ENCODE results near the gene EGLN3. TPM values are rescaled to one million over a fixed set of nuclear protein-coding genes. Genes with fewer than 3 reads are reported as not detected.

EGLN3 gene
- total and polyA plus RNA-seq, 2 donors (not counting 3 experiments of a cell fraction or from before 2014, with no cell fraction given), result 0.20 TPM; not detected in 1

- POLR2A ChIA-PET, result no interaction called here
- Histone ChIP-seq H3K4me1 (ENCODE audit: control insufficient read depth, extremely low read depth, insufficient read depth, low read length) (no peaks in the 10 kb centered on the region), H3K9me1 (replicated peaks; ENCODE audit: control insufficient read depth, extremely low read depth, insufficient read depth, low read length) (no peaks in the 10 kb centered on the region), H3K27me3 (ENCODE audit: control insufficient read depth in 2 of 2, insufficient read depth in 2 of 2, low read length in 2 of 2) (peaks cover 0 to 4% of the 10 kb centered on the region in 2 experiments), H3K27ac (ENCODE audit: insufficient read depth, low read depth, low read length) (no peak overlapping the region), H3K79me2 (ENCODE audit: control insufficient read depth, insufficient read depth, low read length) (no peaks in the 10 kb centered on the region), H3K4me3 (replicated peaks in 1 of 3; ENCODE audit: insufficient read depth in 1 of 3, low read depth in 1 of 3, low read length in 3 of 3) (no peak overlapping the region), H3K9ac (replicated peaks; ENCODE audit: extremely low read depth, insufficient read depth, low read length) (no peak overlapping the region), H3K4me2 (ENCODE audit: insufficient read depth, low read length) (no peak overlapping the region), H3K36me3 (ENCODE audit: control insufficient read depth in 2 of 2, extremely low read depth in 1 of 2, insufficient read depth in 2 of 2, low read length in 2 of 2) (no peaks in the 10 kb centered on the region), H4K20me1 (replicated peaks; ENCODE audit: control insufficient read depth, extremely low read depth, insufficient read depth, low read length) (no peaks in the 10 kb centered on the region), H2AFZ (ENCODE audit: low read depth, low read length) (no peak overlapping the region), H3K9me3 (replicated peaks; ENCODE audit: control insufficient read depth, insufficient read depth, low read length) (no peaks in the 10 kb centered on the region)
- dilution Hi-C loops (cut with MboI; ENCODE audit: extremely low pct_ligation_motif_present, low sequenced_read_pairs), result no loop called here
- CTCF ChIA-PET, result interaction anchor here (1.0 to 1.1 kb wide), 2 partner anchors 16 to 120 kb away, joined by 3 to 4 read pairs; no protein-coding TSS in a partner anchor
- intact Hi-C loops (cut with micrococcal nuclease), result no loop called here
- FAIRE-seq, result no peak
- TF ChIP-seq POLR2AphosphoS5 (IDR thresholded peaks at IDR 0.05; ENCODE audit: insufficient read depth, low read depth, low read length) (no peak), GATA2 (IDR thresholded peaks at IDR 0.05; ENCODE audit: insufficient read depth, insufficient read length, low read depth, low read length) (no peak), EZH2 (IDR thresholded peaks at IDR 0.05; ENCODE audit: borderline replicate concordance, low read depth, low read length, severe bottlenecking) (no peak), CTCF (IDR thresholded peaks at IDR 0.05; ENCODE audit: extremely low read depth in 1 of 2, insufficient read depth in 1 of 2, low read depth in 1 of 2, low read length in 2 of 2) (no peak), POLR2A (IDR thresholded peaks at IDR 0.05; ENCODE audit: low read depth, low read length) (no peak), MAX (IDR thresholded peaks at IDR 0.05; ENCODE audit: insufficient read depth, insufficient read length) (no peak), MYC (IDR thresholded peaks at IDR 0.05; ENCODE audit: low read depth, low read length) (no peak), JUN (IDR thresholded peaks at IDR 0.05; ENCODE audit: borderline replicate concordance, insufficient read depth, insufficient read length, low read depth) (no peak)
- no peak for DNase-seq (ENCODE audit: low read depth, low spot score)
- no TSS peak for BruUV-seq (replicated peaks)
Measured at GRCh38 chr14:33968722-33969121, 17.8 kb upstream of the EGLN3 start.

Measured in endothelial cell of umbilical vein (primary cell).